Liver (tissue), 9 donors: ENCODE measurements around the gene ALKBH4. TPM values are rescaled to one million over a fixed set of nuclear protein-coding genes. Genes with fewer than 3 reads are reported as not detected.

Experiments used
- DNase-seq: peaks from one replicate; pipeline ENCODE4 v3.0.0-alpha.2; 2017; ENCODE audit warnings: low spot score
- H3K27ac ChIP-seq, 2 donors: one replicate each; pipeline ENCODE4 v1.7.0; 2013; ENCODE audit warnings: inconsistent platforms in 2 of 2, low read length in 2 of 2, control low read depth in 1 of 2, low read depth in 1 of 2, mild to moderate bottlenecking in 1 of 2
- H3K27me3 ChIP-seq, 4 donors: one replicate each; pipeline versions ENCODE4 v1.6.1 to v1.7.0; 2013; ENCODE audit warnings: low read length in 3 of 4, inconsistent platforms in 1 of 4, mild to moderate bottlenecking in 1 of 4, moderate library complexity in 1 of 4; ENCODE audit not compliant: control insufficient read depth in 4 of 4, insufficient read depth in 4 of 4
- H3K36me3 ChIP-seq, 4 donors: one replicate each; pipeline versions ENCODE4 v1.6.1 to v1.7.0; 2013; ENCODE audit warnings: low read length in 3 of 4, mild to moderate bottlenecking in 3 of 4, low read depth in 1 of 4, moderate library complexity in 1 of 4; ENCODE audit not compliant: control insufficient read depth in 4 of 4, insufficient read depth in 3 of 4
- H3K4me1 ChIP-seq, 4 donors: one replicate each; pipeline versions ENCODE4 v1.6.1 to v1.7.0; 2013; ENCODE audit warnings: low read length in 3 of 4, mild to moderate bottlenecking in 3 of 4, moderate library complexity in 1 of 4; ENCODE audit not compliant: control insufficient read depth in 4 of 4, insufficient read depth in 4 of 4
- H3K4me3 ChIP-seq, 3 donors: one replicate each; pipeline versions ENCODE4 v1.6.1 to v1.7.0; 2013; ENCODE audit warnings: low read length in 3 of 3, control low read depth in 1 of 3, low read depth in 1 of 3, mild to moderate bottlenecking in 1 of 3
- H3K9ac ChIP-seq, 2 donors: one replicate each; pipeline ENCODE4 v1.7.0; 2013; ENCODE audit warnings: low read length in 2 of 2, mild to moderate bottlenecking in 2 of 2, moderate library complexity in 2 of 2, control low read depth in 1 of 2, low read depth in 1 of 2
- H3K9me3 ChIP-seq, 4 donors: one replicate each; pipeline versions ENCODE4 v1.6.1 to v1.7.0; 2013; ENCODE audit warnings: low read length in 3 of 4; ENCODE audit not compliant: control insufficient read depth in 4 of 4
- CTCF ChIP-seq: fragments of 150-350 bp; IDR thresholded peaks from 2 replicates; pipeline ENCODE4 v1.5.1; 2017; ENCODE audit warnings: improper control_type of control experiment, low read depth, low read length; ENCODE audit not compliant: missing input control
- EGR1 ChIP-seq, 2 donors: IDR thresholded peaks; 2 replicates each; pipeline ENCODE4 v1.6.1; 2016 to 2018; ENCODE audit warnings: antibody characterized with exemption in 2 of 2, low read depth in 2 of 2
- FOXA1 ChIP-seq: IDR thresholded peaks from 2 replicates; pipeline ENCODE4 v1.6.1; 2016; ENCODE audit warnings: antibody characterized with exemption
- FOXA2 ChIP-seq: IDR thresholded peaks from 2 replicates; pipeline ENCODE4 v1.6.1; 2016; ENCODE audit warnings: antibody characterized with exemption
- GABPA ChIP-seq, 2 donors: IDR thresholded peaks in 1 of 2; conservative IDR thresholded peaks in 1 of 2; 2 replicates each; pipeline ENCODE4 v1.6.1; 2016; ENCODE audit warnings: antibody characterized with exemption in 2 of 2, mild to moderate bottlenecking in 1 of 2, moderate library complexity in 1 of 2
- HNF4G ChIP-seq: IDR thresholded peaks from 2 replicates; pipeline ENCODE4 v1.6.1; 2016; ENCODE audit warnings: antibody characterized with exemption
- JUND ChIP-seq, 2 donors: IDR thresholded peaks; 2 replicates each; pipeline ENCODE4 v1.6.1; 2016; ENCODE audit warnings: antibody characterized with exemption in 2 of 2
- MAX ChIP-seq: IDR thresholded peaks from 2 replicates; pipeline ENCODE4 v1.6.1; 2016; ENCODE audit warnings: antibody characterized with exemption
- NR2F2 ChIP-seq: IDR thresholded peaks from 2 replicates; pipeline ENCODE4 v1.6.1; 2016; ENCODE audit warnings: antibody characterized with exemption
- REST ChIP-seq: IDR thresholded peaks from 2 replicates; pipeline ENCODE4 v1.6.1; 2016; ENCODE audit warnings: antibody characterized with exemption, mild to moderate bottlenecking
- RXRA ChIP-seq, 2 donors: IDR thresholded peaks; 2 replicates each; pipeline ENCODE4 v1.6.1; 2017 to 2018; ENCODE audit warnings: antibody characterized with exemption in 2 of 2, mild to moderate bottlenecking in 1 of 2
- YY1 ChIP-seq: IDR thresholded peaks from 2 replicates; pipeline ENCODE4 v1.6.1; 2016; ENCODE audit warnings: antibody characterized with exemption, mild to moderate bottlenecking
- WGBS: extraction: QIAGEN DNeasy Blood & Tissue Kit; methylation state at CpG from one replicate; pipeline ENCODE4 v1.1.7; 2013; 5-methylcytosine and 5-hydroxymethylcytosine counted together
- polyA plus RNA-seq, 2 donors: library from polyadenylated mRNA; stranded (reverse) in 1 of 2; unstranded in 1 of 2; fragments of 200-250 nt in 1 of 2; fragments of >200 nt in 1 of 2; fragmentation: Nextera tagmentation in 1 of 2; extraction: Ambion mirVana in 1 of 2; gene quantifications; one replicate each; pipeline versions ENCODE4 v1.2.1 to v1.2.3, GENCODE V29; 2013 to 2015
- total RNA-seq, 2 donors: library from RNA; depleted of rRNA; stranded (reverse); fragments of >200 nt; gene quantifications; one replicate each; pipeline ENCODE4 v1.2.3, GENCODE V29; 2014
- donor health status: healthy.
- donor health status: healthy.
- donor health status: healthy.
- donor health status: healthy.
- donor health status: healthy.

The ALKBH4 gene
- total and polyA plus RNA-seq, 4 donors: 5.7 to 8.7 (median 6.9) TPM

- peak overlapping the region in 1 of 2 donors; percentile 84 for H3K27ac ChIP-seq
- DNase-seq: no peak
- H3K27me3 ChIP-seq: no peaks in the 10 kb centered on the region
- H3K4me1 ChIP-seq: peaks cover 14 to 67% (median 53%) of the 10 kb centered on the region in 4 donors
- no peak overlapping the region for H3K4me3 ChIP-seq
- WGBS: 77% methylated on average over 40 of the region's 40 CpGs
- no peaks in the 10 kb centered on the region for H3K9me3 ChIP-seq
- H3K9ac ChIP-seq: no peak overlapping the region
- TF ChIP-seq YY1 (no peak), HNF4G (no peak), CTCF (no peak), RXRA (IDR thresholded peaks at IDR 0.05) (no peak), MAX (no peak), JUND (IDR thresholded peaks at IDR 0.05) (no peak), FOXA1 (no peak), GABPA (IDR thresholded peaks at IDR 0.05 in 1 of 2, conservative IDR thresholded peaks at IDR 0.05 in 1 of 2) (no peak)
- peaks cover 2 to 15% (median 9%) of the 10 kb centered on the region in 4 donors for H3K36me3 ChIP-seq
Observed at GRCh38 chr7:102468478-102469350, 4.1 kb upstream of the ALKBH4 start.

- Histone ChIP-seq H3K4me3 (no peak overlapping the region), H3K27ac (no peak overlapping the region), H3K9me3 (no peaks in the 10 kb centered on the region), H3K27me3 (no peaks in the 10 kb centered on the region), H3K36me3 (peaks cover 0 to 7% (median 4%) of the 10 kb centered on the region in 4 donors), H3K4me1 (peaks cover 14 to 67% (median 55%) of the 10 kb centered on the region in 4 donors), H3K9ac (no peak overlapping the region)
- TF ChIP-seq FOXA2: no peak
- TF ChIP-seq JUND (IDR thresholded peaks at IDR 0.05): no peak
- TF ChIP-seq REST: no peak
- no peak for TF ChIP-seq GABPA (IDR thresholded peaks at IDR 0.05 in 1 of 2, conservative IDR thresholded peaks at IDR 0.05 in 1 of 2)
- no peak for TF ChIP-seq NR2F2
- TF ChIP-seq CTCF: no peak
- no peak for TF ChIP-seq EGR1 (IDR thresholded peaks at IDR 0.05; ENCODE audit: low read depth in 2 of 2)
- DNase-seq: no peak
- WGBS: 96% methylated on average over 24 of the region's 24 CpGs
Observed at GRCh38 chr7:102467581-102468477, 3.2 kb upstream of the ALKBH4 start.
